GM21360 (cell line): ENCODE data around the gene ZNF689.
"Not testable (repeated sequence)": the region's sequence is repeated elsewhere in the genome, so short reads cannot be mapped to it uniquely, and the experiment has no call there.

ENCODE experiments used
- ATAC-seq: cut with Tn5 transposase; IDR thresholded peaks from one replicate; pipeline ENCODE4 v1.9.1; 2021; ENCODE audit warnings: mild to moderate bottlenecking, moderate library complexity; ENCODE audit not compliant: unreplicated experiment

Gene ZNF689

DNA sequence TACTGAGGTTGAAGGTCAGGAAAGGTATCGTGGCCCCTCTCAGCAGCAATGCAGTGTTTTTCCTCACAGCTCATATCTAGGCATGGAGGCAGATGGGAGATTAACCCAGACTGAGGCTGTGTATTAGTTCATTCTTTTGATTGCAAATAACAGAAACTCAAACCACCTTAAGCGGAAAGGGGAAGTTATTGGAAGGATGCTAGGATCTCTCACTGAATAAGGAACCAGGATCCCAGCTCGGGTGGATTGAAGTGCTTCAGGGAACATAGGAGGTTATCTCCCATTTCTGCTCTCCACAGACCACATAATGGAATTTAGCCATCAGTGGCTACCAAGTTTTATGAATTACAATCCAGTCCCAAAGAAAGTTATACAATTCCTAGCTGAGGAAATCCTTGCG is 8.2 kb downstream of the ZNF689 start:
- no peak for ATAC-seq

DNA sequence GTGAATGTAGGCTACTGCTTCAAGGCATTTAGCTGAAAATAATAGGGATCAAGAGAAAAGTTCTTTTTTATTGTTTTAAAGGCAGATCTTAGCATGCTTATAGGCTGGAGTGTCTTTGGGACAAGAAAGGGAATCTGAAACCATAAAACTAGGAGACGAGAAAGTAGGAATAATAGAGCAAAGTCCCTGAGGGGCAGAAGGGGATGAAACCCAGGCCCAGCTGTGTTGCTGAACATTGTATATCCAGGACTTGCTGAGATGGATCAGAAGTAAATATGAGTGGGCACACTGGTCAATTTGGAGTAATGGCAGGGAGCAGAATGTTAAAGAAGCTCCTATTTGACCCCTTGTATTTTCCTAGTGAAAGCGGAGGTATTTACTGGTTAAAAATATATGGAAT is 9.3 kb downstream of the ZNF689 start:
- no peak for ATAC-seq

GRCh38 chr16:30600215-30600614 is 10.0 kb downstream of the ZNF689 start:
- no peak for ATAC-seq

GRCh38 chr16:30592871-30593270 is 17.3 kb downstream of the ZNF689 start:
- ATAC-seq = no peak

- ATAC-seq = not testable (repeated sequence)
These were observed 19.3 kb downstream of the ZNF689 start for GRCh38 chr16:30590869-30591268.

DNA sequence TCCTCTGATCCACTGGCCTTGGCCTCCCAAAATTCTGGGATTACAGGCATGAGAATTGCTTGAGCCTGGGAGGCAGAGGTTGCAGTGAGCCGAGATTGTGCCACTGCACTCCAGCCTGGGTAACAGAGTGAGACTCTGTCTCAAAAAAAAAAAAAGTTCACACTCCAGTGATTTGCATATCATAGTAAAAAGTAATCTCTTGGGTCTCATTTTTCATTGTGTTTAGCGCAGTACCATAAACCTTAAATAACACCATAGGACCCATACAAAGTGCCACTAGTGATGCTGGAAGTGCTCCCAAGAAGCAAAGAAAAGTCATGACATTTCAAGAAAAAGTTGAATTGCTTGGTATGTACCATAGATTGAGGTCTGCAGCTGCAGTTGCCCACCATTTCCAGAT is 20.6 kb downstream of the ZNF689 start:
- ATAC-seq = not testable (repeated sequence)

GRCh38 chr16:30588651-30589050 is 21.5 kb downstream of the ZNF689 start:
- no peak for ATAC-seq

- ATAC-seq = peak; percentile 73
These were observed 24.6 kb downstream of the ZNF689 start, which contains the start of gene ZNF785 for GRCh38 chr16:30585400-30586191. TSS of gene ZNF785 (minus strand) at chr16:30585697. CDS start at chr16:30585611, 86 bp downstream.

DNA sequence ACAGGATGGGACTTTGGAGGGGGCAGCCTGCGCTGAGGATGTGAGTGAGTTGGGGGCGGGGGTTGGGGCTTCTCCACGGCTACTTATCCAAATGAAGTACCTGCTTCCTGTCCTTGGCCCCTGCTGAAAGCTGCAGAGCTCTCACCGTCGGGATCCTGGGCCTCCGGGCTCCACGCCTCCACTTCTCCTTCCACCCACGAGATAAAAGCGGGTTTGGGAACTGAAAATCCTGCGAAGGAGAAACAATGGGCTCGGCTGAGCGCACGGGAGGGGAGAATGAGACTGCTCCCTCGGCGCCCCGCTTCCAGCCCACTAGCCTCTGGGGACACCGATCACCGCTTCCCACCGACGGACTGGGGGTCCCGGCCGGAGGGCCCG is 25.2 kb downstream of the ZNF689 start:
- ATAC-seq = peak; percentile 44

DNA sequence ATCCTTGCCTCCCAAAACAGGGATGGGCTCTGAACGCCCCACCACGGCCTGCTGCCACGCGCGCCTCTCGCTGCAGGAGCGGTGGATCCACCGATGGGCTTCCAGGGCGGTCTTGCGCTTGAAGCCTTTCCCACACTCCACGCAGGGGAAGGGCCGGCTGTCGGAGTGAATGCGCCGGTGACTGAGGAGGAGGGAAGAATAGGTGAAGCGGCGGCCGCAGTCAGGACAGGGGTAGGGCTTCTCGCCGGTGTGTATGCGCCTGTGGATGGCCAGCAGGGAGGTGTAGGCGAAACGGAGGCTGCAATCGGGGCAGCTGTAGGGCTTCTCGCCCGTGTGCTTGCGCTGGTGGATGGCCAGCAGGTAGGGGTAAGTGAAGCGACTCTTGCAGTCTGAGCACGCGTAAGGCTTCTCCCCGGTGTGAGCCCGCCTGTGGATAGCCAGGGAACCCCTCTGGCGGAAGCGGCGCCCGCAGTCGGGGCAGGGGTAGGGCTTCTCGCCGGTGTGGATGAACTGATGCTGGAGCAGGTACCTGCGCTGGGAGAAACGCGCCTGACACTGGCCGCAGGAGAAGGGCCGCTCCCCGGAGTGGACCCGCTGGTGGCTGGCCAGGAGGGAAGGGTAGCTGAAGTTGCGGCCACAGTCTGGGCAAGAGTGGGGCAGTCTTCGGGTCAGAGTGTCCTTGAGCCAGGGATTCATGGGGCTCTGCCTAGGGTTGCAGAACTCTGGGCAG is 27.4 kb downstream of the ZNF689 start:
- no peak for ATAC-seq

DNA sequence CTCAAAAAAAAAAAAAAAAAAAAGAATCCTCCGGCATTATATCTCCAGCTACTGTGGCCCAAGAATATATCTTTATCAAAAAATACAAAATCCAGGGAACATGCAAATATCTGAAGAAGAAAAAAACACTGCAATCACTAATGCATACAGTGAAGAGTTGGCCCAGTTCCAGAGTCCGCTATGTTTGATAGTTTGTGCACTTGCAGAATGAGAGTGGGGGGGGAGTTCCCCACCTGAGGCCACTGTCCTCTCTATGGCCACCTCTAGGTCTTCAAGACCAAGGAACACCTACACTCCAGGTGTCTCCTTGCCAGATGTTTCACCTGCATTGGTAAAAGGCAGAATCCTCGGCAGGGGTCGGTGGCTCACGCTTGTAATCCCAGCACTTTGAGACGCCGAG is 28.7 kb downstream of the ZNF689 start:
- ATAC-seq = no peak

GRCh38 chr16:30574678-30575077 is 35.5 kb downstream of the ZNF689 start:
- no peak for ATAC-seq

DNA sequence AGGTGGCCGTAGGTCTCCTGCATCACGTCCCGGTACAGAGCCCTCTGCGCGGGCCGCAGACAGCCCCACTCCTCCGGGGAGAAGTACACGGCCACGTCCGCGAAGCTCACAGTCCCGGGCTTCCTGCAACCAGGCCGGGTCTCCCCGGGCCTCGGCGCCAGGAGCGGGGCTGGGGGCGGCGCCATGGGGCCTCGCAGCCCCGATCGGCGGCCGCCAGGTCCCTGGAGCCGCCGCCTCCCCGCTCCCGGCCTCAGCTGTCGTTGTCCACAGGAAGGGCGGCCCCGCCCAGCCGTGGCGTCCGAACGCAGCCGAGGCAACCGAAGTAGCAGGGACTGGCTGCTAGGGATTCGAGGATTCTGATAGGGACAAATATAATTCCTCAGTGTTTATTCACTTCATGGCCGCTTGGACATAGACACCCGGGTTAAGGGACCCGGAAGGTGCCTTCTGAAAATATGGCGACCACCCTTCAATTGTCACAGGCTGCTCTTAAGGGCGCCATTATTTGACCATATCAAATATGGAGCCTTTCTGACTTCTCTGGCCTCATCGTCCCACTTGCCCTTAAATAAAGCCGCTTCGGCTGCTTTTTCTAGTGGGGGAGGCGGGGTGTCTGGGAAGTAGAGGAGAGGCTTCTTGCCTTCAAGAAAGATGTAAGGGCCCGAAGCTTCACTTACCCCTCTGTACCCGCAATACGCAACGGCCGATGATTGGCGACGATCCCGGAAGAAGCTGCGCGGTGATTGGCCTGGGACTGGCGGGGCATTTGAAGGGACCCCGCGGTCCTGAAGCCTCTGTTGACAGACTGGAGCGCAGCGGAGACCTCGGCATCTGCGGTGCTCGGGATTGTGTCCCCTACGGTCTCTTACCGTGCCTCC is 38.5 kb downstream of the ZNF689 start, which contains the start of gene ZNF688:
Gene ZNF688 (minus strand): TSS at position 270 of the 878 bp plus-strand sequence. CDS start 85 bp downstream, at position 185.
- ATAC-seq = peak; percentile 55

GRCh38 chr16:30570636-30571444 is 39.3 kb downstream of the ZNF689 start:
- ATAC-seq = no peak

- no peak for ATAC-seq
These were observed 40.2 kb downstream of the ZNF689 start for GRCh38 chr16:30569746-30570635.

DNA sequence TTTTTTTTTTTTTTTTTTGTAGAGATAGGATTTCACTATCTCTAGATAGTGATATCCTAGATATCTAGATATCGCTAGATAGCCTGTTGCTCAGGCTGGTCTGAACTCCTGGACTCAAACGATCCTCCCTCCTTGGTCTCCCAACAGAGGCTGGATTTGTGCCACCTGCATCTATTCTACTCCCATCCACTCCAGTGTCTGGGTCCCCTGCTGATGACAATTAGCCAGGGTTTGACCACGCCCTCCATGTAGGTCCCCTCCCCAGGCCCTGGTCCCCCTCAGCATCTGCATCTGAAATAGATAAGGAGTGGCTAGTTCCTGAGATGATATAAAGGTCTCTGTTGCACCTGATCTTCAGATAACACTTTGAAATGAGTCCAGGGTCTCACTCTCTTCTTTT is 40.9 kb downstream of the ZNF689 start:
- no peak for ATAC-seq

- ATAC-seq = no peak
These were observed 42.1 kb downstream of the ZNF689 start for GRCh38 chr16:30567991-30568638.

- no peak for ATAC-seq
These were observed 42.8 kb downstream of the ZNF689 start for GRCh38 chr16:30567160-30567990.
